Endothelial cell of umbilical vein (primary cell): ENCODE measurements around the gene ELOB. TPM values are rescaled to one million over a fixed set of nuclear protein-coding genes. Genes with fewer than 3 reads are reported as not detected.

Source experiments
- BruUV-seq: library from RNA; stranded (reverse); fragments of 400-500 nt; replicated peaks from 2 replicates; lab custom pipeline; 2021; lab: Mats Ljungman, UMichigan
- CTCF ChIA-PET: fragments of 300-600, 350-600 bp; sonication (Branson Sonifier 250); formaldehyde crosslinking; loops from one replicate; lab custom pipeline; 2021; ENCODE audit warnings: antibody characterized with exemption, inconsistent platforms; lab: Charles Lee
- POLR2A ChIA-PET: fragments of 300-600, 350-600 bp; sonication (Branson Sonifier 250); formaldehyde crosslinking; loops from one replicate; lab custom pipeline; 2021; ENCODE audit warnings: antibody characterized with exemption, inconsistent platforms; lab: Charles Lee
- DNase-seq: peaks from one replicate; pipeline ENCODE4 v3.0.0-alpha.2; 2011; ENCODE audit warnings: low read depth, low spot score
- FAIRE-seq: peaks from 2 replicates; lab custom pipeline; 2011; peaks lifted over from hg19 to GRCh38; lab: Jason Lieb, UNC
- H2AFZ ChIP-seq: 2 replicates; pipeline ENCODE4 v1.6.0; 2012; ENCODE audit warnings: low read depth, low read length, control low read depth, inconsistent platforms
- H3K27ac ChIP-seq: 2 replicates; pipeline ENCODE4 v1.5.1; 2011; ENCODE audit warnings: low read depth, mild to moderate bottlenecking, control low read depth, low read length, moderate library complexity; ENCODE audit not compliant: insufficient read depth
- H3K27me3 ChIP-seq, 2 experiments: 2 replicates each; pipeline versions ENCODE4 v1.6.0 to v1.6.1; 2011; ENCODE audit warnings: low read length in 2 of 2, mixed read lengths in 1 of 2; ENCODE audit not compliant: control insufficient read depth in 2 of 2, insufficient read depth in 2 of 2
- H3K36me3 ChIP-seq, 2 experiments: 2 replicates in 1 of 2; 3 replicates in 1 of 2; pipeline ENCODE4 v1.5.1; 2011; ENCODE audit warnings: low read length in 2 of 2, mild to moderate bottlenecking in 1 of 2, moderate library complexity in 1 of 2; ENCODE audit not compliant: control insufficient read depth in 2 of 2, insufficient read depth in 2 of 2; ENCODE audit errors: extremely low read depth in 1 of 2
- H3K4me1 ChIP-seq: 3 replicates; pipeline ENCODE4 v1.5.1; 2011; ENCODE audit warnings: mild to moderate bottlenecking, low read length; ENCODE audit not compliant: control insufficient read depth, insufficient read depth; ENCODE audit errors: extremely low read depth
- H3K4me2 ChIP-seq: 2 replicates; pipeline ENCODE4 v1.6.1; 2011; ENCODE audit warnings: low read length, control low read depth, mixed read lengths; ENCODE audit not compliant: insufficient read depth
- H3K4me3 ChIP-seq, 3 experiments: fragments of 200-600 bp in 1 of 3; sonication (generic), shearing (Covaris generic) in 1 of 3; replicated peaks in 1 of 3; 2 replicates each; pipeline ENCODE4 v1.5.1; 2011 to 2016; ENCODE audit warnings: control low read depth in 3 of 3, low read length in 3 of 3, mild to moderate bottlenecking in 2 of 3, inconsistent platforms in 1 of 3, low read depth in 1 of 3, moderate library complexity in 1 of 3; ENCODE audit not compliant: insufficient read depth in 1 of 3
- H3K79me2 ChIP-seq: 2 replicates; pipeline ENCODE4 v1.6.0; 2012; ENCODE audit warnings: low read length, inconsistent platforms; ENCODE audit not compliant: control insufficient read depth, insufficient read depth
- H3K9ac ChIP-seq: replicated peaks from 2 replicates; pipeline ENCODE3; 2011; ENCODE audit warnings: low read length, control low read depth; ENCODE audit not compliant: insufficient read depth; ENCODE audit errors: extremely low read depth
- H3K9me1 ChIP-seq: replicated peaks from 3 replicates; pipeline ENCODE4 v1.6.0; 2011; ENCODE audit warnings: mild to moderate bottlenecking, low read length; ENCODE audit not compliant: control insufficient read depth, insufficient read depth; ENCODE audit errors: extremely low read depth
- H3K9me3 ChIP-seq: replicated peaks from 2 replicates; pipeline ENCODE4 v1.5.1; 2012; ENCODE audit warnings: low read length, inconsistent platforms; ENCODE audit not compliant: control insufficient read depth, insufficient read depth
- H4K20me1 ChIP-seq: replicated peaks from 2 replicates; pipeline ENCODE3; 2011; ENCODE audit warnings: mild to moderate bottlenecking, low read length; ENCODE audit not compliant: control insufficient read depth, insufficient read depth; ENCODE audit errors: extremely low read depth
- EZH2 ChIP-seq: IDR thresholded peaks from 2 replicates; pipeline ENCODE4 v1.6.1; 2012; ENCODE audit warnings: borderline replicate concordance, low read depth, mild to moderate bottlenecking, moderate library complexity, low read length, inconsistent platforms; ENCODE audit not compliant: severe bottlenecking
- FOS ChIP-seq: IDR thresholded peaks from 2 replicates; pipeline ENCODE4 v1.6.1; 2011; ENCODE audit warnings: mild to moderate bottlenecking, low read length, moderate library complexity, borderline replicate concordance; ENCODE audit not compliant: insufficient read depth
- JUN ChIP-seq: IDR thresholded peaks from 2 replicates; pipeline ENCODE4 v1.6.1; 2011; ENCODE audit warnings: borderline replicate concordance, low read depth; ENCODE audit not compliant: insufficient read length, insufficient read depth
- MYC ChIP-seq: IDR thresholded peaks from one replicate; pipeline ENCODE4 v1.6.1; 2011; ENCODE audit warnings: mild to moderate bottlenecking, low read depth, low read length
- POLR2A ChIP-seq: IDR thresholded peaks from 2 replicates; pipeline ENCODE4 v1.6.1; 2012; ENCODE audit warnings: low read depth, mild to moderate bottlenecking, control low read depth, low read length
- POLR2AphosphoS5 ChIP-seq: IDR thresholded peaks from 2 replicates; pipeline ENCODE4 v1.6.1; 2012; ENCODE audit warnings: low read depth, mild to moderate bottlenecking, control low read depth, low read length, moderate library complexity; ENCODE audit not compliant: insufficient read depth
- dilution Hi-C: fragments of 300-500 bp; cut with MboI; formaldehyde crosslinking; loops from one replicate; pipeline ENCODE4 v1.15.0; 2019; ENCODE audit warnings: low sequenced_read_pairs; ENCODE audit not compliant: extremely low pct_ligation_motif_present
- intact Hi-C: fragments of 100-400 bp; cut with micrococcal nuclease; formaldehyde crosslinking; loops from one replicate; pipeline ENCODE4 v1.10.0; 2022
- polyA plus RNA-seq, 4 experiments: library from polyadenylated mRNA; depleted of rRNA in 3 of 4; stranded (reverse) in 3 of 4; unstranded in 1 of 4; fragments of >200 nt; gene quantifications; 2 replicates each; pipeline versions ENCODE4 v1.2.1 to v1.2.3, GENCODE V29; 2011 to 2012; ENCODE audit warnings: missing spikeins in 1 of 4
- total RNA-seq: library from RNA; stranded (reverse); gene quantifications from 2 replicates; pipeline ENCODE4 v1.2.3, GENCODE V29; 2021
- TF ChIP-seq, protein P1 (sequence below), 2 donors: IDR thresholded peaks; 1 replicate in 1 of 2; 2 replicates in 1 of 2; pipeline ENCODE4 v1.5.1; 2011; ENCODE audit warnings: low read length in 2 of 2, mild to moderate bottlenecking in 2 of 2, moderate library complexity in 2 of 2, control low read depth in 1 of 2, inconsistent platforms in 1 of 2, low read depth in 1 of 2; ENCODE audit not compliant: insufficient read depth in 1 of 2; ENCODE audit errors: extremely low read depth in 1 of 2

The ELOB gene
- total and polyA plus RNA-seq, 2 donors (not counting 3 experiments of a cell fraction or from before 2014, with no cell fraction given), result 251 to 848 TPM

DNA sequence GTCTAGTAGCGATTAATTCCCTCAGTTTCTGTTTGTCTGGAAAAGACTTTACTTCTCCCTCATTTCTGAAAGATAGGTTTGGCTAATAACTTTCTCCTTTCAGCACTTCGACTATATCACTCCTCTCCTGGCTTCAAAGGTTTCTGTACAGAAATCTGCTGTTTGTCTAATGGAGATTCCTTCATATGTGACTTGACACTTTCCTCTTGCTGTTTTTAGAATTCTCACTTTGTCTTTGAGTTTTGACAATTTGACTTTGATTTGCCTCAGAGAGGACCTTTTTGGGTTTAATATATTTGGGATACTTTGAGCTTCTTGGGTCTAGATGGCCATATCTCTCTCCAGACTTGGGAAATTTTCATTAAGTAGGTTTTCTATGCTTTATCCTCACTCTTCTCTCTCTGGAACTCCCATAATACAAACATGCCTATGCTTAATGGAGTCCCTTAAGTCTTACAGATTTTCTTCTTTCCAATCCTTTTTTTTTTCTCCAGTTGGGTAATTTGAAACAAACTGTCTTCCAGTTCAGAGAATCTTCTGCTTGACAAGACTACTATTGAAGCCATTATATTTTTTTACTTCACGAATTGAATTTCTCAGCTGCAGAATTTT is 32.2 kb upstream of the ELOB start:
- no peak for DNase-seq

More for the DNA sequence above, 32.2 kb upstream of the ELOB start:
- H3K4me3 ChIP-seq, result no peak overlapping the region
- no TSS peak for BruUV-seq
- no peak for TF ChIP-seq POLR2A
- no peak for TF ChIP-seq POLR2AphosphoS5
- no peak for TF ChIP-seq MYC
- TF ChIP-seq FOS, result no peak
- TF ChIP-seq JUN, result no peak
- no peak for TF ChIP-seq EZH2
- TF ChIP-seq, protein P1, sequence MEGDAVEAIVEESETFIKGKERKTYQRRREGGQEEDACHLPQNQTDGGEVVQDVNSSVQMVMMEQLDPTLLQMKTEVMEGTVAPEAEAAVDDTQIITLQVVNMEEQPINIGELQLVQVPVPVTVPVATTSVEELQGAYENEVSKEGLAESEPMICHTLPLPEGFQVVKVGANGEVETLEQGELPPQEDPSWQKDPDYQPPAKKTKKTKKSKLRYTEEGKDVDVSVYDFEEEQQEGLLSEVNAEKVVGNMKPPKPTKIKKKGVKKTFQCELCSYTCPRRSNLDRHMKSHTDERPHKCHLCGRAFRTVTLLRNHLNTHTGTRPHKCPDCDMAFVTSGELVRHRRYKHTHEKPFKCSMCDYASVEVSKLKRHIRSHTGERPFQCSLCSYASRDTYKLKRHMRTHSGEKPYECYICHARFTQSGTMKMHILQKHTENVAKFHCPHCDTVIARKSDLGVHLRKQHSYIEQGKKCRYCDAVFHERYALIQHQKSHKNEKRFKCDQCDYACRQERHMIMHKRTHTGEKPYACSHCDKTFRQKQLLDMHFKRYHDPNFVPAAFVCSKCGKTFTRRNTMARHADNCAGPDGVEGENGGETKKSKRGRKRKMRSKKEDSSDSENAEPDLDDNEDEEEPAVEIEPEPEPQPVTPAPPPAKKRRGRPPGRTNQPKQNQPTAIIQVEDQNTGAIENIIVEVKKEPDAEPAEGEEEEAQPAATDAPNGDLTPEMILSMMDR (IDR thresholded peaks at IDR 0.05; ENCODE audit: extremely low read depth in 1 of 2, insufficient read depth in 1 of 2, low read depth in 1 of 2, low read length in 2 of 2), result no peak
- no peaks in the 10 kb centered on the region for H3K4me1 ChIP-seq
- H4K20me1 ChIP-seq, result no peaks in the 10 kb centered on the region
- intact Hi-C loops, result no loop called here
- ChIA-PET CTCF (no interaction called here), POLR2A (no interaction called here)
- H3K36me3 ChIP-seq, result no peaks in the 10 kb centered on the region
- no peaks in the 10 kb centered on the region for H3K9me3 ChIP-seq
- H3K27ac ChIP-seq, result no peak overlapping the region
- no peak overlapping the region for H3K4me2 ChIP-seq
- no peaks in the 10 kb centered on the region for H3K79me2 ChIP-seq
- no peak for FAIRE-seq
- H2AFZ ChIP-seq, result no peak overlapping the region
- no peak overlapping the region for H3K9ac ChIP-seq
- dilution Hi-C loops, result no loop called here
- H3K9me1 ChIP-seq, result no peaks in the 10 kb centered on the region
- peaks cover 0 to 13% of the 10 kb centered on the region in 2 experiments for H3K27me3 ChIP-seq
